Mesothelial cell of epicardium (in vitro differentiated cells): ENCODE results near the gene FER. TPM values are rescaled to one million over a fixed set of nuclear protein-coding genes. Genes with fewer than 3 reads are reported as not detected.

Experiments used
- DNase-seq, 2 experiments: peaks; one replicate each; pipeline ENCODE4 v3.0.0; 2021; ENCODE audit warnings: low spot score in 2 of 2; ENCODE audit not compliant: unreplicated experiment in 2 of 2
- H3K27ac Mint-ChIP-seq: 2 replicates; pipeline ENCODE4 v1.8.0; 2021; ENCODE audit warnings: mixed read lengths
- H3K27me3 Mint-ChIP-seq: 2 replicates; pipeline ENCODE4 v1.8.0; 2021; ENCODE audit warnings: low read depth, mixed read lengths
- H3K36me3 Mint-ChIP-seq: 2 replicates; pipeline ENCODE4 v1.8.0; 2021; ENCODE audit warnings: mixed read lengths
- H3K4me1 Mint-ChIP-seq: 2 replicates; pipeline ENCODE4 v1.8.0; 2021; ENCODE audit warnings: mixed read lengths
- H3K4me3 Mint-ChIP-seq: 2 replicates; pipeline ENCODE4 v1.8.0; 2021; ENCODE audit warnings: mild to moderate bottlenecking, moderate library complexity, mixed read lengths
- H3K9me3 Mint-ChIP-seq: 2 replicates; pipeline ENCODE4 v1.8.0; 2021; ENCODE audit warnings: mixed read lengths
- total RNA-seq: library from RNA; stranded (reverse); gene quantifications from 3 replicates; pipeline ENCODE4 v1.2.1, GENCODE V29; 2021
- TF ChIP-seq, protein P1 (sequence below): fragments of 200-600 bp; sonication (generic); IDR thresholded peaks from one replicate; pipeline ENCODE4 v1.5.0; 2021; ENCODE audit warnings: antibody characterized with exemption; ENCODE audit not compliant: unreplicated experiment

The FER gene
- total RNA-seq, 1 donor from 2014 or later = 44.3 TPM

GRCh38 chr5:108736855-108737254 lies 10.8 kb upstream of the FER start:
- H3K36me3 Mint-ChIP-seq = no peaks in the 10 kb centered on the region

GRCh38 chr5:108739376-108739775 lies 8.3 kb upstream of the FER start:
- Mint-ChIP-seq H3K9me3 (peaks cover 4% of the 10 kb centered on the region), H3K27me3 (no peaks in the 10 kb centered on the region), H3K4me3 (no peak overlapping the region), H3K4me1 (peaks cover 26% of the 10 kb centered on the region), H3K27ac (no peak overlapping the region), H3K36me3 (no peaks in the 10 kb centered on the region)
- TF ChIP-seq, protein P1, sequence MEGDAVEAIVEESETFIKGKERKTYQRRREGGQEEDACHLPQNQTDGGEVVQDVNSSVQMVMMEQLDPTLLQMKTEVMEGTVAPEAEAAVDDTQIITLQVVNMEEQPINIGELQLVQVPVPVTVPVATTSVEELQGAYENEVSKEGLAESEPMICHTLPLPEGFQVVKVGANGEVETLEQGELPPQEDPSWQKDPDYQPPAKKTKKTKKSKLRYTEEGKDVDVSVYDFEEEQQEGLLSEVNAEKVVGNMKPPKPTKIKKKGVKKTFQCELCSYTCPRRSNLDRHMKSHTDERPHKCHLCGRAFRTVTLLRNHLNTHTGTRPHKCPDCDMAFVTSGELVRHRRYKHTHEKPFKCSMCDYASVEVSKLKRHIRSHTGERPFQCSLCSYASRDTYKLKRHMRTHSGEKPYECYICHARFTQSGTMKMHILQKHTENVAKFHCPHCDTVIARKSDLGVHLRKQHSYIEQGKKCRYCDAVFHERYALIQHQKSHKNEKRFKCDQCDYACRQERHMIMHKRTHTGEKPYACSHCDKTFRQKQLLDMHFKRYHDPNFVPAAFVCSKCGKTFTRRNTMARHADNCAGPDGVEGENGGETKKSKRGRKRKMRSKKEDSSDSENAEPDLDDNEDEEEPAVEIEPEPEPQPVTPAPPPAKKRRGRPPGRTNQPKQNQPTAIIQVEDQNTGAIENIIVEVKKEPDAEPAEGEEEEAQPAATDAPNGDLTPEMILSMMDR = no peak
- no peak for DNase-seq

More at GRCh38 chr5:108736855-108737254, 10.8 kb upstream of the FER start:
- Mint-ChIP-seq H3K27me3 (no peaks in the 10 kb centered on the region), H3K4me1 (peaks cover 12% of the 10 kb centered on the region), H3K4me3 (no peak overlapping the region), H3K27ac (no peak overlapping the region), H3K9me3 (no peaks in the 10 kb centered on the region)
- TF ChIP-seq, protein P1 = no peak
- no peak for DNase-seq

- Mint-ChIP-seq H3K4me3 (no peak overlapping the region), H3K4me1 (peaks cover 29% of the 10 kb centered on the region), H3K27me3 (no peaks in the 10 kb centered on the region), H3K9me3 (peaks cover 4% of the 10 kb centered on the region), H3K27ac (no peak overlapping the region), H3K36me3 (no peaks in the 10 kb centered on the region)
- no peak for DNase-seq
- TF ChIP-seq, protein P1 = no peak
These were observed 7.8 kb upstream of the FER start for GRCh38 chr5:108739906-108740305.

DNA sequence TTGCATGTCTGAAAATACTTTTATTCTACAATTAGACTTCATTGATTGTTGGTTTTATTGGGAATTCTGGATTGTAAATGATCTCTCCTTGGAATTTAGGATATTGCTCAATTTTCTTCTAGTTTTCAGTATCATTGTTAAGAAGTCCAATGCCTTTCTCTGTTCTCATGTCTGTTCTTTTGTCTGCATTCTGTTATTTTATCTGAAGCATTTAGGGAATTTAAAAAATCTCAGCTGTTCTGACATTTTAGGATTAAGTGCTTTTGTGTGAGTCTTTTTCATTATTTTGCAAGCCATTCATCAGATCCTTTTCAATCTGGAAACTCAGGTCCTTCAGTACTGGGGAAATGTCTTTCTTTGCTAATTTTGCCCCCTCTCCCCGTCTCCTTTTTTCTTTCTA lies 4.4 kb upstream of the FER start:
- Mint-ChIP-seq H3K4me3 (no peak overlapping the region), H3K4me1 (peaks cover 35% of the 10 kb centered on the region), H3K9me3 (peaks cover 4% of the 10 kb centered on the region), H3K27me3 (no peaks in the 10 kb centered on the region), H3K27ac (peak overlapping the region; percentile 80), H3K36me3 (no peaks in the 10 kb centered on the region)
- TF ChIP-seq, protein P1 = no peak
- no peak for DNase-seq

- DNase-seq = no peak
- Mint-ChIP-seq H3K27me3 (no peaks in the 10 kb centered on the region), H3K4me3 (no peak overlapping the region), H3K27ac (peak overlapping the region; percentile 80), H3K36me3 (no peaks in the 10 kb centered on the region), H3K9me3 (peaks cover 4% of the 10 kb centered on the region), H3K4me1 (peaks cover 35% of the 10 kb centered on the region)
- TF ChIP-seq, protein P1 = no peak
These were observed 3.9 kb upstream of the FER start for GRCh38 chr5:108743846-108744245.

DNA sequence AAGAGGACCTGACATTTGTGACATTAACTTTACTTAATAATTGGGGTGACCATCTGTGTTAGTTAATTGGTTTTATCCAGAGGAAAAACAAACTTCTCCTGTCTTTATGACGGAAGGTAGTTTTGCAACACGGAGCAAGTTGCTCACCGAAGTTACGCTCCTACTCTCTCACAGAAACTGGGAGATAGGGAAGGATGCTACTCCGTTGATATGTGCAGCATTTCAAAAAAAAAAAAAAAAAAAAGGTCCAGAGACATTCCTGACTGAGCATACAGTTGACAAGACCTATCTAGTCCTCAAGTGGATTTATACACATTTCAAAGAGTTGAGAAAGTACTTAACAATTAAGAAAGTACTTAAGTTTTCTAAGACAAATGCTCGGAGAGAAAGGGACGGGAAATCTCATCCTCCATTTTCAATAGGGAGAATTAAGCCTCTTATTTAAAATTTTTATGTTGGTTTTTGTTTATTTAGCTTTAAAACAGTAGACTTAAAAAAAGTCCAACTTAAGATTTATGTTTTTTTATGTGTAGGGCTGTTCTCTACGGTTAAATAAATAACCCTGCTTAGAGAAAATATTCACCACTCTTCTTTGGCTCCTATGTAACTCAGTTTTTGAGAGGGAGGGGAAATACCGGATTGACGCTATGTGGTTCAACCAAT lies 455 bp upstream of the FER start:
- Mint-ChIP-seq H3K27ac (peak overlapping the region; percentile 95), H3K36me3 (no peaks in the 10 kb centered on the region), H3K27me3 (no peaks in the 10 kb centered on the region), H3K4me3 (peak overlapping the region; percentile 86), H3K9me3 (peaks cover 3% of the 10 kb centered on the region), H3K4me1 (peaks cover 40% of the 10 kb centered on the region)
- TF ChIP-seq, protein P1 = no peak
- DNase-seq = no peak
